ENCODE results near the gene PXT1. TPM values are rescaled to one million over a fixed set of nuclear protein-coding genes. Genes with fewer than 3 reads are reported as not detected.

PXT1 gene
- total and polyA plus RNA-seq, 9 of the 15 experiments (the other 6 are each of a cell fraction or from before 2014, with no cell fraction given): 0.09 to 0.11 (median 0.10) TPM; not detected in 5

- TF ChIP-seq TAF15 (IDR thresholded peaks at IDR 0.05; ENCODE audit: low read depth, low read length): no peak
- TF ChIP-seq ZNF324 (CRISPR knock-in tag; IDR thresholded peaks at IDR 0.05): peak; percentile 16; the same call in 1 of the 2 replicates
- no peak for TF ChIP-seq PPARD (CRISPR knock-in tag; IDR thresholded peaks at IDR 0.05)
- peak; percentile 65; the same call in 1 of the 2 replicates for TF ChIP-seq SMARCE1 (IDR thresholded peaks at IDR 0.05)
- TF ChIP-seq RFX5 (IDR thresholded peaks at IDR 0.05; ENCODE audit: low read depth, low read length): no peak
- TF ChIP-seq THAP12 (CRISPR knock-in tag; IDR thresholded peaks at IDR 0.05): peak; percentile 95
- TF ChIP-seq ZNF77 (CRISPR knock-in tag; IDR thresholded peaks at IDR 0.05): no peak
- TF ChIP-seq RBM15 (IDR thresholded peaks at IDR 0.05; ENCODE audit: insufficient read depth, low read length): no peak
- TF ChIP-seq KLF16 (IDR thresholded peaks at IDR 0.05): no peak
- TF ChIP-seq MAX (CRISPR knock-in tag; IDR thresholded peaks at IDR 0.05): peak; percentile 75
- 0 out of 2 replicates have a peak, but pooled peaks have one; percentile 3 for TF ChIP-seq GTF2A2 (tag; IDR thresholded peaks at IDR 0.05)
- TF ChIP-seq ZBTB43 (CRISPR knock-in tag; IDR thresholded peaks at IDR 0.05): no peak
- peak; percentile 82 to 95 for TF ChIP-seq MAZ (CRISPR knock-in tag; conservative IDR thresholded peaks at IDR 0.05 in 1 of 2, IDR thresholded peaks at IDR 0.05 in 1 of 2)
- TF ChIP-seq RUNX1 (IDR thresholded peaks at IDR 0.05; ENCODE audit: low read depth): peak; percentile 52; the same call in 1 of the 2 replicates
- no peak for TF ChIP-seq THRAP3 (IDR thresholded peaks at IDR 0.05; ENCODE audit: borderline replicate concordance)
- TF ChIP-seq FIP1L1 (IDR thresholded peaks at IDR 0.05; ENCODE audit: low read depth, low read length, poor library complexity, severe bottlenecking): peak; percentile 83
- TF ChIP-seq SREBF2 (CRISPR knock-in tag; IDR thresholded peaks at IDR 0.05): no peak
- peak; percentile 76; the same call in 1 of the 2 replicates for TF ChIP-seq GTF2F1 (IDR thresholded peaks at IDR 0.05; ENCODE audit: low read depth, low read length)
- no peak for TF ChIP-seq ZNF75A (CRISPR knock-in tag; IDR thresholded peaks at IDR 0.05)
- TF ChIP-seq JUND (IDR thresholded peaks at IDR 0.05; ENCODE audit: borderline replicate concordance, low read depth, low read length): peak; percentile 99
- TF ChIP-seq JUND (tag; IDR thresholded peaks at IDR 0.05; ENCODE audit: borderline replicate concordance, low read depth, low read length): peak; percentile 96
- no peak for TF ChIP-seq CBX5 (IDR thresholded peaks at IDR 0.05; ENCODE audit: borderline replicate concordance, low read depth)
- no peak for TF ChIP-seq RFX7 (CRISPR knock-in tag; IDR thresholded peaks at IDR 0.05)
- TF ChIP-seq ZNF445 (CRISPR knock-in tag; IDR thresholded peaks at IDR 0.05; ENCODE audit: low read depth): no peak
- TF ChIP-seq BDP1 (IDR thresholded peaks at IDR 0.05; ENCODE audit: insufficient read depth, insufficient read length): no peak
- peak; percentile 95 for TF ChIP-seq ZNF197 (CRISPR knock-in tag; IDR thresholded peaks at IDR 0.05; ENCODE audit: low read depth)
- TF ChIP-seq MAFG (tag; conservative IDR thresholded peaks at IDR 0.05): no peak
These were observed at the start of gene PXT1, which contains the start of gene KCTD20 (continued) for GRCh38 chr6:36442671-36443470.
